Smooth muscle cell (in vitro differentiated cells): ENCODE results near the gene NCOA1. TPM values are rescaled to one million over a fixed set of nuclear protein-coding genes. Genes with fewer than 3 reads are reported as not detected.

Experiments used
- DNase-seq: peaks from one replicate; lab custom pipeline; 2025; ENCODE audit not compliant: unreplicated experiment; lab: John Stamatoyannopoulos, UW
- H2AFZ ChIP-seq: fragments of 200-600 bp; sonication (generic); 2 replicates; pipeline ENCODE4 v1.6.0; 2016; ENCODE audit warnings: antibody characterized with exemption, low read depth, mild to moderate bottlenecking
- H3F3A ChIP-seq: fragments of 200-600 bp; sonication (generic); 2 replicates; pipeline ENCODE4 v1.6.0; 2017; ENCODE audit warnings: antibody characterized with exemption, low read depth
- H3K27ac ChIP-seq: fragments of 200-600 bp; sonication (generic); 2 replicates; pipeline ENCODE4 v1.5.1; 2016; ENCODE audit warnings: low read depth, mild to moderate bottlenecking
- H3K27me3 ChIP-seq: fragments of 200-600 bp; sonication (generic); 2 replicates; pipeline ENCODE4 v1.6.1; 2016; ENCODE audit warnings: low read depth, mild to moderate bottlenecking
- H3K36me3 ChIP-seq: fragments of 200-600 bp; sonication (generic); 2 replicates; pipeline ENCODE4 v1.5.1; 2016; ENCODE audit warnings: low read depth
- H3K4me1 ChIP-seq: fragments of 200-600 bp; sonication (generic); 2 replicates; pipeline ENCODE4 v1.5.1; 2016; ENCODE audit warnings: low read depth
- H3K4me2 ChIP-seq: fragments of 200-600 bp; sonication (generic); 2 replicates; pipeline ENCODE4 v1.6.0; 2016; ENCODE audit warnings: mild to moderate bottlenecking
- H3K4me3 ChIP-seq: fragments of 200-600 bp; sonication (generic); 2 replicates; pipeline ENCODE4 v1.5.1; 2016; ENCODE audit warnings: mild to moderate bottlenecking
- H3K79me2 ChIP-seq: fragments of 200-600 bp; sonication (generic); 2 replicates; pipeline ENCODE4 v1.6.0; 2016; ENCODE audit warnings: low read depth, mild to moderate bottlenecking
- H3K9ac ChIP-seq: fragments of 200-600 bp; sonication (generic); 2 replicates; pipeline ENCODE4 v1.6.0; 2016; ENCODE audit warnings: low read depth
- H3K9me3 ChIP-seq: fragments of 200-600 bp; sonication (generic); replicated peaks from 2 replicates; pipeline ENCODE4 v1.5.1; 2016; ENCODE audit warnings: low read depth
- H4K20me1 ChIP-seq: fragments of 200-600 bp; sonication (generic); 2 replicates; pipeline ENCODE4 v1.6.0; 2016; ENCODE audit warnings: low read depth
- WGBS: methylation state at CpG from one replicate; pipeline ENCODE4 v1.1.7; 2016; ENCODE audit warnings: low lambda C conversion rate; 5-methylcytosine and 5-hydroxymethylcytosine counted together
- polyA plus RNA-seq: library from polyadenylated mRNA; unstranded; fragments of >200 nt; fragmentation: Nextera tagmentation; extraction: Ambion mirVana; gene quantifications from 2 replicates; pipeline ENCODE4 v1.2.1, GENCODE V29; 2016
- total RNA-seq: library from RNA; depleted of rRNA; stranded (reverse); fragments of >200 nt; gene quantifications from 2 replicates; pipeline ENCODE4 v1.2.3, GENCODE V29; 2014
- TF ChIP-seq, protein P1 (sequence below): fragments of 200-600 bp; sonication (generic); IDR thresholded peaks from 2 replicates; pipeline ENCODE4 v1.5.1; 2017; ENCODE audit warnings: borderline replicate concordance, mild to moderate bottlenecking, antibody characterized with exemption; ENCODE audit not compliant: insufficient read depth, poor library complexity, severe bottlenecking

Gene NCOA1
- total and polyA plus RNA-seq, 2 experiments from 2014 or later: 8.5 to 21.0 TPM

DNA sequence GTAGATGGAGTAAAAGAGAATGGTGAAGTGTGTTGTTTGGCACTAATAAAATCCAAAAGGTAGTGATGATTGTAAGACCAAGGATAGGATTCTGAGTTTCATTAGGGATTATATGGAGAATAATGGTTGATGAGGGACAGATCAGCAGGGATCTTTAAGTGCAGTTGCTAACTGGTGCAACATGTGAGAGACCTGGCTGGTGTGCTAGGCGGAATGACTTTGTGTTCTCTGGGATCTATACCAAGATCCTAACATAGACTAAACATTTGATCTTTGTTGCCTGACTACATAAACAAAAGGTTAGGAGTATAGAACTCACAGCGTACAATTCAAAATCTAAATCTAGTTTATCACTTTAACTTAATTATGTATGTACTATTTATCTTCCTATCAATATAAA lies 166.8 kb downstream of the NCOA1 start:
- WGBS: 93% methylated on average over 2 of the region's 2 CpGs
- no peaks in the 10 kb centered on the region for H4K20me1 ChIP-seq

DNA sequence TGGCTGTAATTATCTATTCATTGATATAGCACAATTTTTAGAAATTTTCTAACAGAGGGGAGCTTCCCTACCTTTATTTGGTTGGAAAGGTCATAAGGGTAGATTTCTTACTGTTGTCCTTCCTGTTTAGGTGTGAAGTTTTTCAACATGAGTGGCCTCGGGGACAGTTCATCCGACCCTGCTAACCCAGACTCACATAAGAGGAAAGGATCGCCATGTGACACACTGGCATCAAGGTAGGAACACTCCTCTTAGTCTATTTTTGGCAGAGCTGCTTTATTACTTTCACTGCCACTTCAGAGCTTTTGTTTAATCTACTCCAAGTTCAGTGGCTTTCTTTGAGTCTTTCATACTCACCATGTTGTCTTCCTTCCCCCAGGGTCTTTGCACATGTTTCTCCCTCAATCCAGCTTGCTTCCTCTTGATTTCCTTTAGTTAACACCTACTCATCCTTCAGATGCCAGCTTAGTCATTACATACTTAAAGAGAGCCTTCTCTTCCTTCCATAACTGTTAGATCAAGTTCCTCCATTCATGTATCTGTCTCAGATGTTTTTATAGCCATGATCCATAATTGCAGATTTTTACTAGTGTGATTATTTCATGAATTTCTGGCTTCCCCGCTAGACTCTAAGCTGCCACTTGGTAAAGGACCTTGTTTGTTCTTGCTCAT lies 167.6 kb downstream of the NCOA1 start:
- Histone ChIP-seq H3K4me1 (peaks cover 11% of the 10 kb centered on the region), H3K4me2 (no peak overlapping the region), H3K4me3 (no peak overlapping the region), H3K9me3 (no peaks in the 10 kb centered on the region), H3F3A (no peaks in the 10 kb centered on the region), H2AFZ (no peak overlapping the region), H3K79me2 (no peaks in the 10 kb centered on the region), H3K36me3 (no peaks in the 10 kb centered on the region), H4K20me1 (no peaks in the 10 kb centered on the region), H3K27ac (no peak overlapping the region), H3K27me3 (no peaks in the 10 kb centered on the region), H3K9ac (no peak overlapping the region)
- 88% methylated on average over 4 of the region's 4 CpGs for WGBS
- TF ChIP-seq, protein P1, sequence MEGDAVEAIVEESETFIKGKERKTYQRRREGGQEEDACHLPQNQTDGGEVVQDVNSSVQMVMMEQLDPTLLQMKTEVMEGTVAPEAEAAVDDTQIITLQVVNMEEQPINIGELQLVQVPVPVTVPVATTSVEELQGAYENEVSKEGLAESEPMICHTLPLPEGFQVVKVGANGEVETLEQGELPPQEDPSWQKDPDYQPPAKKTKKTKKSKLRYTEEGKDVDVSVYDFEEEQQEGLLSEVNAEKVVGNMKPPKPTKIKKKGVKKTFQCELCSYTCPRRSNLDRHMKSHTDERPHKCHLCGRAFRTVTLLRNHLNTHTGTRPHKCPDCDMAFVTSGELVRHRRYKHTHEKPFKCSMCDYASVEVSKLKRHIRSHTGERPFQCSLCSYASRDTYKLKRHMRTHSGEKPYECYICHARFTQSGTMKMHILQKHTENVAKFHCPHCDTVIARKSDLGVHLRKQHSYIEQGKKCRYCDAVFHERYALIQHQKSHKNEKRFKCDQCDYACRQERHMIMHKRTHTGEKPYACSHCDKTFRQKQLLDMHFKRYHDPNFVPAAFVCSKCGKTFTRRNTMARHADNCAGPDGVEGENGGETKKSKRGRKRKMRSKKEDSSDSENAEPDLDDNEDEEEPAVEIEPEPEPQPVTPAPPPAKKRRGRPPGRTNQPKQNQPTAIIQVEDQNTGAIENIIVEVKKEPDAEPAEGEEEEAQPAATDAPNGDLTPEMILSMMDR: no peak
- no peak for DNase-seq

More for the DNA sequence above, 166.8 kb downstream of the NCOA1 start:
- H3K9ac ChIP-seq: no peak overlapping the region
- no peaks in the 10 kb centered on the region for H3K9me3 ChIP-seq
- no peaks in the 10 kb centered on the region for H3K27me3 ChIP-seq
- peaks cover 11% of the 10 kb centered on the region for H3K4me1 ChIP-seq
- no peaks in the 10 kb centered on the region for H3K79me2 ChIP-seq
- no peak for DNase-seq
- H2AFZ ChIP-seq: no peak overlapping the region
- H3K4me3 ChIP-seq: no peak overlapping the region
- H3K36me3 ChIP-seq: no peaks in the 10 kb centered on the region
- H3K4me2 ChIP-seq: peak overlapping the region; percentile 38
- H3F3A ChIP-seq: no peaks in the 10 kb centered on the region
- TF ChIP-seq, protein P1: no peak
- no peak overlapping the region for H3K27ac ChIP-seq

DNA sequence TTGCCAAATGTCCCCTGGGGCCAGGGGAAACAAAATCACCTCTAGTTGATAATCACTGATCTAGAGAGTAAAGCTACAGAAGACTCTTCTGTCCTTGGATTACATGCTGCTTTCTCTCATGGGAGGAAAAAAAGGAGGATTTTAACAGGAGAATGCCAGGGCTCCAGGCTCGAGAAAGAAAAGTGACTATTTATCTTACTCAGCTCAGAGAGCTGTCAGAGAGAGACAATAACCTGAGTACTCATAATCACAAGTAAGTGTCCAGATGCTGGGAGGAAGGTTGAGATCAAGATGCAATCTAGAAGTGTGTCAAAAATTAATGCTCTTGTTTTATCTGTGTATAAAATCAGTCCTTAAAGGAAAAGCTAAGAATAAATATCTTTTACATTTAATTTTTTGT lies 168.8 kb downstream of the NCOA1 start:
- no peak overlapping the region for H2AFZ ChIP-seq
- H3K36me3 ChIP-seq: no peaks in the 10 kb centered on the region
- no peak for DNase-seq
- no peak overlapping the region for H3K27ac ChIP-seq
- 48% methylated on average over 1 of the region's 1 CpG for WGBS
- no peak overlapping the region for H3K4me2 ChIP-seq
- no peaks in the 10 kb centered on the region for H4K20me1 ChIP-seq
- H3K27me3 ChIP-seq: no peaks in the 10 kb centered on the region
- TF ChIP-seq, protein P1: no peak
- no peak overlapping the region for H3K9ac ChIP-seq
- H3F3A ChIP-seq: no peaks in the 10 kb centered on the region
- H3K4me3 ChIP-seq: no peak overlapping the region
- no peaks in the 10 kb centered on the region for H3K79me2 ChIP-seq
- peaks cover 7% of the 10 kb centered on the region for H3K4me1 ChIP-seq
- no peaks in the 10 kb centered on the region for H3K9me3 ChIP-seq

DNA sequence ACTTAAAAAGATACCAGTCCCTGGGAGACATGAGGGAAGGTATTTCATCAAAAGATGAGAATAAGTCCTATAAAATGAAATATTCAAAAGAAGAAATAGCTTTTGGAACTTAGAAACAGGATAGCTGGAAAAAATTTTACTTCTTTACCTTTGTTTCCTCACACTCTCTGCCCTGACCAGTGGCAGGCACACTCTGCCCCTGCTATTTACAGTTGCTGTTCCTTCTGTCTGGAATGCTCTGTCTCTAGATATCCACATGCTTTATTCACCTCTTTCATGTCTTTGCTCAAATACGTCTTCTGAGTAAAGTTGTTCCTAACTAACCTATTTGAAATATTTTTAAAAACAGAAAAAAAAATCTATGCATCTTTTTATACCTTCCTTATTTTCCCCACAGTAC lies 176.5 kb downstream of the NCOA1 start:
- no peaks in the 10 kb centered on the region for H3K9me3 ChIP-seq
- WGBS: 97% methylated on average over 1 of the region's 1 CpG
- TF ChIP-seq, protein P1: no peak

More for the DNA sequence above, 176.5 kb downstream of the NCOA1 start:
- Histone ChIP-seq H3K4me1 (no peaks in the 10 kb centered on the region), H3K27me3 (no peaks in the 10 kb centered on the region), H3K36me3 (no peaks in the 10 kb centered on the region), H3K4me3 (no peak overlapping the region), H2AFZ (no peak overlapping the region), H3F3A (no peaks in the 10 kb centered on the region), H3K4me2 (no peak overlapping the region), H3K9ac (no peak overlapping the region), H4K20me1 (no peaks in the 10 kb centered on the region), H3K27ac (no peak overlapping the region), H3K79me2 (no peaks in the 10 kb centered on the region)
- DNase-seq: no peak
